B cell (primary cell): ENCODE data around the gene SPPL2A. TPM values are rescaled to one million over a fixed set of nuclear protein-coding genes. Genes with fewer than 3 reads are reported as not detected.

Experiments used
- ATAC-seq: fragments of 200-7000 bp; cut with Tn5 transposase; one replicate; pipeline ENCODE4 v1.10.0; 2021; ENCODE audit warnings: low read depth, mild to moderate bottlenecking, moderate number of reproducible peaks, moderate library complexity
- CTCF ChIA-PET: fragments of 350-600 bp; sonication (Branson Sonifier 250); formaldehyde crosslinking; loops from one replicate; lab custom pipeline; 2021; ENCODE audit warnings: antibody characterized with exemption, inconsistent platforms; lab: Charles Lee
- POLR2A ChIA-PET: fragments of 350-600 bp; sonication (Branson Sonifier 250); formaldehyde crosslinking; loops from one replicate; lab custom pipeline; 2021; ENCODE audit warnings: antibody characterized with exemption; lab: Charles Lee
- DNase-seq: peaks from one replicate; pipeline ENCODE4 v3.0.0; 2013
- H2AFZ ChIP-seq: 2 replicates; pipeline ENCODE4 v1.6.1; 2012; ENCODE audit warnings: mild to moderate bottlenecking, low read depth, low read length; ENCODE audit not compliant: insufficient read depth, poor library complexity, severe bottlenecking
- H3K27ac ChIP-seq, 2 donors: 1 replicate in 1 of 2; 2 replicates in 1 of 2; pipeline ENCODE4 v1.5.1; 2012 to 2013; ENCODE audit warnings: low read length in 2 of 2, mild to moderate bottlenecking in 2 of 2, moderate library complexity in 1 of 2
- H3K27me3 ChIP-seq, 4 experiments: fragments of 200-600 bp in 1 of 4; sonication (generic) in 1 of 4; replicated peaks in 1 of 4; 1 replicate in 2 of 4; 2 replicates in 2 of 4; pipeline versions ENCODE4 v1.6.1 to v1.7.0; 2013 to 2016; ENCODE audit warnings: low read length in 3 of 4, mild to moderate bottlenecking in 2 of 4, mixed read lengths in 1 of 4, moderate library complexity in 1 of 4; ENCODE audit not compliant: insufficient read depth in 4 of 4, control insufficient read depth in 3 of 4; ENCODE audit errors: control extremely low read depth in 1 of 4
- H3K36me3 ChIP-seq, 2 experiments: replicated peaks in 1 of 2; 1 replicate in 1 of 2; 2 replicates in 1 of 2; pipeline versions ENCODE4 v1.6.1 to v1.7.1; 2013; ENCODE audit warnings: low read length in 1 of 2; ENCODE audit not compliant: insufficient read depth in 2 of 2, control insufficient read depth in 1 of 2; ENCODE audit errors: control extremely low read depth in 1 of 2, extremely low read depth in 1 of 2
- H3K4me1 ChIP-seq, 2 donors: fragments of 200-600 bp in 1 of 2; sonication (generic) in 1 of 2; 1 replicate in 1 of 2; 2 replicates in 1 of 2; pipeline versions ENCODE4 v1.5.1 to v1.6.1; 2013 to 2017; ENCODE audit warnings: low read length in 2 of 2; ENCODE audit not compliant: control insufficient read depth in 2 of 2, insufficient read depth in 2 of 2
- H3K4me2 ChIP-seq: replicated peaks from 2 replicates; pipeline ENCODE3; 2012; ENCODE audit warnings: mild to moderate bottlenecking, low read depth, low read length; ENCODE audit not compliant: poor library complexity, severe bottlenecking
- H3K4me3 ChIP-seq, 5 experiments: fragments of 200-600 bp in 1 of 5; sonication (generic) in 1 of 5; 1 replicate in 3 of 5; 2 replicates in 2 of 5; pipeline versions ENCODE4 v1.5.1 to v1.7.0; 2011 to 2016; ENCODE audit warnings: low read length in 4 of 5, mild to moderate bottlenecking in 4 of 5, low read depth in 2 of 5, control low read depth in 1 of 5, moderate library complexity in 1 of 5; ENCODE audit not compliant: insufficient read depth in 1 of 5; ENCODE audit errors: control extremely low read depth in 1 of 5, extremely low read depth in 1 of 5
- H3K79me2 ChIP-seq: fragments of 200-600 bp; sonication (generic); one replicate; pipeline ENCODE4 v1.6.0; 2016; ENCODE audit warnings: low read length; ENCODE audit not compliant: control insufficient read depth, insufficient read depth
- H3K9ac ChIP-seq: fragments of 200-600 bp; sonication (generic); 2 replicates; pipeline ENCODE4 v1.6.1; 2017; ENCODE audit warnings: mild to moderate bottlenecking, low read length, moderate library complexity
- H3K9me3 ChIP-seq, 3 donors: one replicate each; pipeline versions ENCODE4 v1.6.1 to v1.7.1; 2013; ENCODE audit warnings: low read length in 2 of 3; ENCODE audit not compliant: control insufficient read depth in 2 of 3, insufficient read depth in 1 of 3; ENCODE audit errors: control extremely low read depth in 1 of 3
- H4K20me1 ChIP-seq: 2 replicates; pipeline ENCODE4 v1.6.0; 2012; ENCODE audit warnings: mild to moderate bottlenecking, low read length; ENCODE audit not compliant: insufficient read depth, control insufficient read depth, poor library complexity, severe bottlenecking
- H3K27ac Mint-ChIP-seq: one replicate; pipeline ENCODE4 v1.8.0; 2021; ENCODE audit warnings: mixed read lengths
- H3K27me3 Mint-ChIP-seq: one replicate; pipeline ENCODE4 v1.8.0; 2021; ENCODE audit warnings: mixed read lengths
- H3K4me1 Mint-ChIP-seq: one replicate; pipeline ENCODE4 v1.8.0; 2021; ENCODE audit warnings: mixed read lengths
- H3K4me3 Mint-ChIP-seq: one replicate; pipeline ENCODE4 v1.8.0; 2021; ENCODE audit warnings: mixed read lengths
- H3K9me3 Mint-ChIP-seq: one replicate; pipeline ENCODE4 v1.8.0; 2022; ENCODE audit warnings: mixed read lengths; ENCODE audit not compliant: insufficient read depth
- CTCF ChIP-seq: fragments of 200-600 bp; IDR thresholded peaks from one replicate; pipeline ENCODE4 v1.8.0; 2022; ENCODE audit warnings: antibody characterized with exemption, mild to moderate bottlenecking
- EZH2 ChIP-seq: IDR thresholded peaks from 2 replicates; pipeline ENCODE4 v1.6.1; 2012; ENCODE audit warnings: borderline replicate concordance, low read depth, mild to moderate bottlenecking, moderate library complexity, low read length; ENCODE audit not compliant: insufficient read depth, poor library complexity, severe bottlenecking
- WGBS: methylation state at CpG from one replicate; pipeline ENCODE4 v1.1.5; 2013; ENCODE audit warnings: missing lambda C conversion rate; ENCODE audit not compliant: insufficient coverage; 5-methylcytosine and 5-hydroxymethylcytosine counted together
- intact Hi-C: fragments of 100-400 bp; cut with micrococcal nuclease; formaldehyde crosslinking; loops from one replicate; pipeline ENCODE4 v1.10.0; 2022
- polyA plus RNA-seq: library from polyadenylated mRNA; depleted of rRNA; stranded (reverse); fragments of >200 nt; gene quantifications from 2 replicates; pipeline ENCODE4 v1.2.3, GENCODE V29; 2012
- total RNA-seq, 2 donors: library from RNA; stranded (reverse); fragments of 120-200 nt in 1 of 2; gene quantifications; 1 replicate in 1 of 2; 2 replicates in 1 of 2; pipeline versions ENCODE4 v1.2.3 to v1.2.4, GENCODE V29; 2013 to 2022

The SPPL2A gene
- total and polyA plus RNA-seq, 2 donors (not counting 1 experiment from before 2014, with no cell fraction given) = 34.6 to 78.3 TPM

- no peaks in the 10 kb centered on the region for H4K20me1 ChIP-seq
- intact Hi-C loops = no loop called here
- TF ChIP-seq CTCF = no peak
- TF ChIP-seq EZH2 = no peak
- Mint-ChIP-seq H3K27ac (no peak overlapping the region), H3K9me3 (no peaks in the 10 kb centered on the region), H3K4me1 (no peaks in the 10 kb centered on the region), H3K4me3 (no peak overlapping the region), H3K27me3 (no peaks in the 10 kb centered on the region)
- WGBS = no CpG with 5 or more reads among the region's 1 CpG
- H3K36me3 ChIP-seq = peaks cover 2 to 9% of the 10 kb centered on the region in 2 experiments
- DNase-seq = no peak
- H3K9ac ChIP-seq = no peak overlapping the region
- no peaks in the 10 kb centered on the region for H3K27me3 ChIP-seq
- H3K79me2 ChIP-seq = no peaks in the 10 kb centered on the region
- ChIA-PET CTCF (no interaction called here), POLR2A (no interaction called here)
- H3K4me2 ChIP-seq = no peak overlapping the region
- no peak for ATAC-seq
- no peaks in the 10 kb centered on the region for H3K4me1 ChIP-seq
- no peak overlapping the region for H2AFZ ChIP-seq
- no peak overlapping the region for H3K27ac ChIP-seq
- no peak overlapping the region for H3K4me3 ChIP-seq
- no peaks in the 10 kb centered on the region for H3K9me3 ChIP-seq
Observed at GRCh38 chr15:50702762-50703334, 62.7 kb downstream of the SPPL2A start.

- TF ChIP-seq EZH2 = no peak
- no peak for TF ChIP-seq CTCF
- intact Hi-C loops = no loop called here
- H3K4me3 Mint-ChIP-seq = no peak overlapping the region
- Histone ChIP-seq H3K4me1 (no peaks in the 10 kb centered on the region), H3K36me3 (no peaks in the 10 kb centered on the region), H3K27me3 (no peaks in the 10 kb centered on the region), H3K9ac (no peak overlapping the region), H3K9me3 (peaks cover 0 to 5% (median 0%) of the 10 kb centered on the region in 3 donors), H4K20me1 (no peaks in the 10 kb centered on the region), H2AFZ (no peak overlapping the region), H3K27ac (no peak overlapping the region), H3K4me2 (no peak overlapping the region), H3K79me2 (no peaks in the 10 kb centered on the region), H3K4me3 (no peak overlapping the region)
- H3K27ac Mint-ChIP-seq = no peak overlapping the region
- ChIA-PET CTCF (interaction anchor here (1.1 to 1.6 kb wide), 2 partner anchors 14 to 210 kb away, joined by 3 read pairs; no protein-coding TSS in a partner anchor), POLR2A (no interaction called here)
- no peaks in the 10 kb centered on the region for H3K27me3 Mint-ChIP-seq
- ATAC-seq (no peak), DNase-seq (no peak)
- 90% methylated on average over 2 of the region's 8 CpGs for WGBS
- H3K4me1 Mint-ChIP-seq = no peaks in the 10 kb centered on the region
- H3K9me3 Mint-ChIP-seq = no peaks in the 10 kb centered on the region
Observed at GRCh38 chr15:50698101-50698500, 67.4 kb downstream of the SPPL2A start.
